ENCODE measurements around the gene SELENOW.
"Not testable (repeated sequence)": the region's sequence is repeated elsewhere in the genome, so short reads cannot be mapped to it uniquely, and the experiment has no call there.

Gene SELENOW

GRCh38 chr19:47756953-47757608 is 21.4 kb upstream of the SELENOW start:
- DNase-seq (ENCODE audit: low read depth in 3 of 3) = no peak

GRCh38 chr19:47757617-47758442 is 20.7 kb upstream of the SELENOW start:
- DNase-seq (ENCODE audit: low read depth in 3 of 3) = no peak

GRCh38 chr19:47758443-47758804 is 20.1 kb upstream of the SELENOW start:
- DNase-seq (ENCODE audit: low read depth in 3 of 3) = no peak

DNA sequence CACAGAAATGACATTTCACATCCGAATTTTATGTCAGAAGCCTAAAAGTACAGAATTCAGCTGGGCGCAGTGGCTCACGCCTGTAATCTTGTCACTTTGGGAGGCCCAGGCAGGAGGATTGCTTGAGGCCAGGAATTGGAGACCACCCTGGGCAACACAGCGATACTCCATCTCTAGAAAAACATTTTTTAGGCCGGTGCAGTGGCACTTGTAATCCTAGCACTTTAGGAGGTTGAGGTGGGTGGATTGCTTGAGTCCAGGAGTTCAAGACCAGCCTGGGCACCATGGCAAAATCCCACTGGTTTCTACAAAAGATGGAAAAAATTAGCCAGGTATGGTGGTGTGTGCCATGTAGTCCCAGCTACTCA is 17.9 kb upstream of the SELENOW start:
- DNase-seq (ENCODE audit: low read depth in 3 of 3) = no peak

- no peak for DNase-seq (ENCODE audit: low read depth in 3 of 3)
These were observed 16.9 kb upstream of the SELENOW start for GRCh38 chr19:47761566-47761965.

DNA sequence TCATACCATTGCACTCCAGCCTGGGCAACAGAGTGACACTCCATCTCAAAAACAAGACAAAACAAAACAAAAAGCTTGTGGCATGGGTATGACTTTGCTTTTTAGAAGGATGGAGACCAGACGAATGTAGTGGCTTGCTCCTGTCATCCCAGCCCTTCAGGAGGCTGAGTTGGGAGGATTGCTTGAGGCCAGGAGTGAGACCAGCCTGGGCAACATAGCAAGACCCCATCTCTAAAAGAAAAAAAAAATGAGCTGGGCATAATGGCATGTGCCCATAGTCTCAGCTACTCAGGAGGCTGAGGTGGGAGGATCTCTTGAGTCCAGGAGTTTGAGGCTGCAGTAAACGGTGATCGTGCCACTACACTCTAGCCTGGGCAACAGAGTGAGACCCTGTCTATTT is 16.4 kb upstream of the SELENOW start:
- DNase-seq (ENCODE audit: low read depth in 3 of 3) = no peak

GRCh38 chr19:47762615-47763308 is 15.7 kb upstream of the SELENOW start:
- DNase-seq (ENCODE audit: low read depth in 3 of 3) = no peak

GRCh38 chr19:47764705-47765104 is 13.8 kb upstream of the SELENOW start:
- not testable (repeated sequence) for DNase-seq (ENCODE audit: low read depth in 3 of 3)

DNA sequence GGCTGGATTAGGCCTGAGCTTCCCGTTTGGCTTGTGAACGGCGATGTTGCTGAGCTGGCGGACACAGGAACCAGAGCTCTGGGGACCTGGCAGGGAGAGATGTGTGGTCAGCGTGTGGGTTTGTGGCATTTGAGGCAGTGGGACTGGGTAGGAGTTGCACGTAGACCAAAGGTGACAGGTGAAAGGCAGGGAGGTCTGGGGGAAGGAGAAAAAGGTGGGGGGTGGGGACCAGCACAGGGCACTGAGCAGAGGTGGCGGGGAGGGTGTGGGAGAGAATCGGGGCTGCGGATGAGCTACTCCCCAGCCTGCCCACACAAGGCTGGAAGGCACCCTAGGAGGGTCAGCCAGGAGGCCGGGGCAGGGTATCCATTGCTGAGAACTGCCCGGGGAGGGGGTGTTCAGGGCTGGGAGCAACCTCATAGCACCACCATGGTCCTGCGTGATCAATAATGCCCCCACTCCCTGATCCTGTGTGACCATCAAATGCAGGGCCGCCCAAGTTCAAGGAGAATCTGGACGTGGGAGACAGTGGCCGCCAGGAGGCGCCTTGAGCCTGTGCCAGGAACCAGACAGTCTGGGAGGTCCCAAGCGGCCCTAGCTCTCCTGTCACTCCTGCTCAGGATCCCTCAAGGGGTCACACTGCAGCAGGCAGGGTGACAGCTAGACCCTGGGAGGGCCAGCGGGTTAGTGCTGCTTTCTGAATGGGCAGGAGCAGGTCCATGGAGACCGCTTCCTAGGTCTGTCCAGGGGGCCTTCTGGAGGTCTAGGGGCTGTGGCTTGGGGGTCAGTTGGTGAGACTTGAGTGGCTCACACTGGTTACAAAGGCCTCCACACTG is 12.8 kb upstream of the SELENOW start:
- DNase-seq (ENCODE audit: low read depth in 3 of 3) = no peak

GRCh38 chr19:47766359-47766620 is 12.2 kb upstream of the SELENOW start:
- DNase-seq (ENCODE audit: low read depth in 3 of 3) = no peak

DNA sequence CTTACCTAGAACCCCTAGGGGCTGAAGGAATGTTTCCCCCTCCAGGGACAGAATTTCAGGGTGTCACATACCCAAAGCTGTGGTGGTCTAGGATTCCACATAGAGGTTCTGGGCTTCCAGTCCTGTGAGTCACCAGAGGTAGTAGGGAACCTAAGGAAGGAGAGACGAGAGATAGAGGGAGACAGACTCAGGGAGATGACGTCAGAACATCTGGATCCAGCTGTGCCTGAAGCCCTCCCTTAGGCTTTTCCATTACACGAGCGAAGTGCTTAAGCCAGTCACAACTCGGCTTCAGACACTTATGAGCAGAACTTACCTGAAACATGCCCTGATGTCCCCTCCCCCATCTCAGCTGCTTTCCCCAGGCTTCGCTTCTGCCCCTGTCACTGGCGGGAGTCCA is 11.8 kb upstream of the SELENOW start:
- DNase-seq (ENCODE audit: low read depth in 3 of 3) = no peak

GRCh38 chr19:47767349-47767748 is 11.2 kb upstream of the SELENOW start:
- no peak for DNase-seq (ENCODE audit: low read depth in 3 of 3)

DNA sequence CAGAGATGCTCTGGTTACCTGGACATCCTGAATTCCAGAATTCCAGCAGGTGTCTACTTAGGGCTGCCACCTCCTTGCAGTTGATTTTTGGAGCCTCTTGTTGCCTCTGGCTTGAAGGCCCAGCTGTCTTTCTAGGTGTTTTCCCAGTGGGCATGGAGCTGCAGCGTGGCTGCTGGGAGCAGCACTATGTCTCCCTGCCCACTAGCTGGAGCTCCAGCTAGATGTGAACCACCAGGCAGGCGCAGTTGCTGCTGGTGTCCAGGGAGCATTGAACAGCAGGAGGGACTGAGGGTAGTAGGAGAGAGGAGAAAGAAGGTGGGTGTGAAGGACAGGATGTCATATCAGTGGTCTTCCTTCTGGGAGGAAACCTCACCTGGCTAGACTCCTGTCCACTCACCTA is 9.9 kb upstream of the SELENOW start:
- no peak for DNase-seq (ENCODE audit: low read depth in 3 of 3)

- DNase-seq (ENCODE audit: low read depth in 3 of 3) = no peak
These were observed 9.0 kb upstream of the SELENOW start for GRCh38 chr19:47769534-47769933.

GRCh38 chr19:47771291-47771690 is 7.2 kb upstream of the SELENOW start:
- not testable (repeated sequence) for DNase-seq (ENCODE audit: low read depth in 3 of 3)

DNA sequence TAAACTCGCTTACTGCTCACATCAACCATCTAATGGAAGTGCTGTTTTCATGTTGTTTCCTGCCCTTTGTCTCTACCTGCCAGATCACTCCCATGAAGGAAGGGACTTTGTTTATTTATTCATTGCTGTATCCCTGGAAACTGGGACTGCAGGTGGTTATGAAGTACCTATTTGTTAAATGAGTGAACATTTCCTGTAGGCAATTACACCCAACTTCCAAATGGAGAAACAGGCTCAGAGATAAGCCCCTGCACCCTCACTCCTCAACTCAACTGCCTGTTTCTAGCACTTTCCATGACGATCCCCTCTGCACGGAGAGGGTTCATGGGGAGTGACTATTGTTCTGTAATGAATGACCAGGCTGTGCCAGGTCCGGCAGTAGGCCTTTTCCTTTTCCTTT is 1.9 kb upstream of the SELENOW start:
- DNase-seq (ENCODE audit: low read depth in 3 of 3) = no peak

- DNase-seq (ENCODE audit: low read depth in 3 of 3) = not testable (repeated sequence)
These were observed 1.1 kb upstream of the SELENOW start for GRCh38 chr19:47777245-47778048.

- no peak for DNase-seq (ENCODE audit: low read depth in 3 of 3)
These were observed 450 bp downstream of the SELENOW start for GRCh38 chr19:47778954-47779351.

GRCh38 chr19:47779524-47780214 is 1.2 kb downstream of the SELENOW start:
- DNase-seq (ENCODE audit: low read depth in 3 of 3) = no peak

DNA sequence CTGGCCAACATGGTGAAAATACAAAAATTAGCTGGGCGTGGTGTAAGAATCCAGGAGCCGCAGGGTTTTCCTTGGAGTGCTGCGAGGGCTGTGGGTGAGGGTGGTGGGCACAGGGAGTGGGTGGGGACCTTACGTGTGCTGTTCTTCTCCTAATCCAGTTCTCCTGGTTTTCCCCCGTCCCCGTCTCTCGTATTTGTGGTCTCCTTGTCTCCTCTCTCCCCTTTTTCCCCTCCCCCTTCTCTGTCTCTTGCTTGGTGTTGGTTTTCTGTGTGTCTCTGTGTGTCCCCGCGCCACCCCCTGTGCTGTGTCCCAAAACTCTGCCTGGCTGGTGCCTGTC is 1.7 kb downstream of the SELENOW start:
- DNase-seq (ENCODE audit: low read depth in 3 of 3) = no peak

Measured in stimulated activated CD4-positive, alpha-beta T cell treated with anti-CD3 and anti-CD28 coated beads, TNF-alpha, amount 100 ng/mL, for 48 hours (primary cell).